Large intestine (tissue), 3 donors: ENCODE data around the gene ARHGEF17. TPM values are rescaled to one million over a fixed set of nuclear protein-coding genes. Genes with fewer than 3 reads are reported as not detected.

ENCODE experiments used
- DNase-seq, 2 donors: peaks; one replicate each; pipeline versions ENCODE4 v3.0.0 to v3.0.0-alpha.2; 2013
- H3K27ac ChIP-seq: one replicate; pipeline ENCODE4 v1.5.1; 2013; ENCODE audit warnings: low read length
- H3K27me3 ChIP-seq: 2 replicates; pipeline ENCODE4 v1.6.1; 2013; ENCODE audit warnings: low read length; ENCODE audit not compliant: control insufficient read depth, insufficient read depth
- H3K36me3 ChIP-seq: 2 replicates; pipeline ENCODE4 v1.6.1; 2013; ENCODE audit warnings: low read length; ENCODE audit not compliant: control insufficient read depth, insufficient read depth
- H3K4me1 ChIP-seq: one replicate; pipeline ENCODE4 v1.6.1; 2013; ENCODE audit warnings: low read length; ENCODE audit not compliant: control insufficient read depth, insufficient read depth
- H3K4me3 ChIP-seq: one replicate; pipeline ENCODE4 v1.5.1; 2013; ENCODE audit warnings: low read length
- H3K9me3 ChIP-seq: one replicate; pipeline ENCODE4 v1.6.1; 2013; ENCODE audit warnings: mild to moderate bottlenecking, low read depth, low read length, moderate library complexity; ENCODE audit not compliant: control insufficient read depth
- WGBS: methylation state at CpG from one replicate; pipeline ENCODE4 v1.1.5; 2013; ENCODE audit warnings: low lambda C conversion rate; ENCODE audit not compliant: insufficient coverage; 5-methylcytosine and 5-hydroxymethylcytosine counted together
- polyA plus RNA-seq: library from polyadenylated mRNA; unstranded; fragments of 120-200 nt; gene quantifications from one replicate; pipeline ENCODE4 v1.2.1, GENCODE V29; 2013

ARHGEF17 gene
- polyA plus RNA-seq, 1 donor, result 61.4 TPM

- WGBS, result no CpG with 5 or more reads among the region's 20 CpGs
- peaks cover 63% of the 10 kb centered on the region for H3K36me3 ChIP-seq
- no peak overlapping the region for H3K27ac ChIP-seq
- H3K27me3 ChIP-seq, result no peaks in the 10 kb centered on the region
- DNase-seq, result no peak
- H3K4me3 ChIP-seq, result no peak overlapping the region
- H3K4me1 ChIP-seq, result no peaks in the 10 kb centered on the region
- H3K9me3 ChIP-seq, result no peaks in the 10 kb centered on the region
Measured at GRCh38 chr11:73367482-73368024, 59.5 kb downstream of the ARHGEF17 start.

GRCh38 chr11:73372375-73372993 is 64.4 kb downstream of the ARHGEF17 start:
- no peak overlapping the region for H3K27ac ChIP-seq
- WGBS, result no CpG with 5 or more reads among the region's 6 CpGs
- no peak for DNase-seq
- peaks cover 10% of the 10 kb centered on the region for H3K4me1 ChIP-seq
- no peaks in the 10 kb centered on the region for H3K27me3 ChIP-seq
- H3K36me3 ChIP-seq, result peaks cover 19% of the 10 kb centered on the region
- no peaks in the 10 kb centered on the region for H3K9me3 ChIP-seq
- no peak overlapping the region for H3K4me3 ChIP-seq

- H3K4me3 ChIP-seq, result no peak overlapping the region
- H3K4me1 ChIP-seq, result peaks cover 12% of the 10 kb centered on the region
- H3K36me3 ChIP-seq, result peaks cover 3% of the 10 kb centered on the region
- no peak overlapping the region for H3K27ac ChIP-seq
- H3K9me3 ChIP-seq, result no peaks in the 10 kb centered on the region
- no peaks in the 10 kb centered on the region for H3K27me3 ChIP-seq
- DNase-seq, result no peak
- WGBS, result no CpG with 5 or more reads among the region's 4 CpGs
Measured at GRCh38 chr11:73374151-73374550, 66.1 kb downstream of the ARHGEF17 start.

GRCh38 chr11:73375830-73376159 is 67.7 kb downstream of the ARHGEF17 start:
- no CpG with 5 or more reads among the region's 6 CpGs for WGBS
- DNase-seq, result no peak

GRCh38 chr11:73376160-73376802 is 68.2 kb downstream of the ARHGEF17 start, which contains the start of gene RELT:
Gene RELT, plus strand, starts transcription at chr11:73376399. Its CDS starts 12,738 bp downstream, at chr11:73389137.
- Histone ChIP-seq H3K4me1 (peaks cover 12% of the 10 kb centered on the region), H3K27me3 (no peaks in the 10 kb centered on the region), H3K27ac (peak within 1 kb of the TSS; percentile 35), H3K4me3 (peak within 1 kb of the TSS; percentile 62), H3K36me3 (no peaks in the 10 kb centered on the region), H3K9me3 (no peaks in the 10 kb centered on the region)
- WGBS, result no CpG with 5 or more reads among the region's 96 CpGs
- DNase-seq, result peak; percentile 91 to 95

More at GRCh38 chr11:73375830-73376159, 67.7 kb downstream of the ARHGEF17 start:
- H3K27me3 ChIP-seq, result no peaks in the 10 kb centered on the region
- peak overlapping the region; percentile 35 for H3K27ac ChIP-seq
- no peaks in the 10 kb centered on the region for H3K9me3 ChIP-seq
- H3K4me1 ChIP-seq, result peaks cover 12% of the 10 kb centered on the region
- no peak overlapping the region for H3K4me3 ChIP-seq
- H3K36me3 ChIP-seq, result no peaks in the 10 kb centered on the region

GRCh38 chr11:73376803-73377629 is 68.9 kb downstream of the ARHGEF17 start:
- WGBS, result no CpG with 5 or more reads among the region's 56 CpGs

GRCh38 chr11:73379189-73379880 is 71.3 kb downstream of the ARHGEF17 start:
- Histone ChIP-seq H3K36me3 (no peaks in the 10 kb centered on the region), H3K27me3 (no peaks in the 10 kb centered on the region), H3K27ac (no peak overlapping the region), H3K9me3 (no peaks in the 10 kb centered on the region), H3K4me3 (no peak overlapping the region), H3K4me1 (peaks cover 24% of the 10 kb centered on the region)
- no CpG with 5 or more reads among the region's 10 CpGs for WGBS
- DNase-seq, result no peak

More at GRCh38 chr11:73376803-73377629, 68.9 kb downstream of the ARHGEF17 start:
- H3K27me3 ChIP-seq, result no peaks in the 10 kb centered on the region
- DNase-seq, result peak; percentile 64 to 78
- peak overlapping the region; percentile 62 for H3K4me3 ChIP-seq
- H3K4me1 ChIP-seq, result peaks cover 12% of the 10 kb centered on the region
- no peak overlapping the region for H3K27ac ChIP-seq
- no peaks in the 10 kb centered on the region for H3K36me3 ChIP-seq
- H3K9me3 ChIP-seq, result no peaks in the 10 kb centered on the region

GRCh38 chr11:73380331-73380730 is 72.3 kb downstream of the ARHGEF17 start:
- H3K4me3 ChIP-seq, result no peak overlapping the region
- peaks cover 27% of the 10 kb centered on the region for H3K4me1 ChIP-seq
- no CpG with 5 or more reads among the region's 7 CpGs for WGBS
- H3K27ac ChIP-seq, result no peak overlapping the region
- no peak for DNase-seq
- H3K9me3 ChIP-seq, result no peaks in the 10 kb centered on the region
- H3K36me3 ChIP-seq, result no peaks in the 10 kb centered on the region
- H3K27me3 ChIP-seq, result no peaks in the 10 kb centered on the region

- WGBS, result no CpG with 5 or more reads among the region's 4 CpGs
- H3K36me3 ChIP-seq, result no peaks in the 10 kb centered on the region
- no peaks in the 10 kb centered on the region for H3K9me3 ChIP-seq
- no peaks in the 10 kb centered on the region for H3K27me3 ChIP-seq
- peaks cover 30% of the 10 kb centered on the region for H3K4me1 ChIP-seq
- DNase-seq, result no peak
- H3K27ac ChIP-seq, result no peak overlapping the region
- no peak overlapping the region for H3K4me3 ChIP-seq
Measured at GRCh38 chr11:73380897-73381410, 72.9 kb downstream of the ARHGEF17 start.
